NCI-H2029 (cell line): Measurements from ENCODE around the gene RPTOR.

Experiments
- DNase-seq: peaks from one replicate; lab custom pipeline; 2025; lab: John Stamatoyannopoulos, UW

RPTOR gene

GRCh38 chr17:80948019-80948975 is 403.7 kb downstream of the RPTOR start:
- no peak for DNase-seq

GRCh38 chr17:80948976-80949450 is 404.4 kb downstream of the RPTOR start:
- DNase-seq, result no peak

GRCh38 chr17:80949451-80950421 is 405.1 kb downstream of the RPTOR start:
- DNase-seq, result no peak

GRCh38 chr17:80950466-80951120 is 406.0 kb downstream of the RPTOR start:
- DNase-seq, result no peak

- DNase-seq, result no peak
Observed at GRCh38 chr17:80951121-80952090, 406.8 kb downstream of the RPTOR start.

GRCh38 chr17:80952291-80952690 is 407.7 kb downstream of the RPTOR start:
- no peak for DNase-seq

- no peak for DNase-seq
Observed at GRCh38 chr17:80953471-80954315, 409.1 kb downstream of the RPTOR start.

GRCh38 chr17:80955078-80955477 is 410.4 kb downstream of the RPTOR start:
- DNase-seq, result no peak

- DNase-seq, result no peak
Observed at GRCh38 chr17:80955671-80956280, 411.1 kb downstream of the RPTOR start.

GRCh38 chr17:80956321-80957190 is 411.9 kb downstream of the RPTOR start:
- no peak for DNase-seq

GRCh38 chr17:80957461-80957941 is 412.9 kb downstream of the RPTOR start:
- DNase-seq, result no peak

- DNase-seq, result no peak
Observed at GRCh38 chr17:80959330-80960036, 414.8 kb downstream of the RPTOR start.

- no peak for DNase-seq
Observed at GRCh38 chr17:80960037-80960796, 415.6 kb downstream of the RPTOR start.

- no peak for DNase-seq
Observed at GRCh38 chr17:80960797-80961452, 416.3 kb downstream of the RPTOR start.

GRCh38 chr17:80961541-80962330 is 417.1 kb downstream of the RPTOR start:
- no peak for DNase-seq
